Urothelium cell line (cell line): ENCODE results near the gene WDR64.

Experiments used
- DNase-seq: peaks from one replicate; pipeline ENCODE4 v3.0.0; 2011; ENCODE audit warnings: low spot score, mixed read lengths
- FAIRE-seq: peaks from 2 replicates; lab custom pipeline; 2011; peaks lifted over from hg19 to GRCh38; lab: Jason Lieb, UNC

WDR64 gene

DNA sequence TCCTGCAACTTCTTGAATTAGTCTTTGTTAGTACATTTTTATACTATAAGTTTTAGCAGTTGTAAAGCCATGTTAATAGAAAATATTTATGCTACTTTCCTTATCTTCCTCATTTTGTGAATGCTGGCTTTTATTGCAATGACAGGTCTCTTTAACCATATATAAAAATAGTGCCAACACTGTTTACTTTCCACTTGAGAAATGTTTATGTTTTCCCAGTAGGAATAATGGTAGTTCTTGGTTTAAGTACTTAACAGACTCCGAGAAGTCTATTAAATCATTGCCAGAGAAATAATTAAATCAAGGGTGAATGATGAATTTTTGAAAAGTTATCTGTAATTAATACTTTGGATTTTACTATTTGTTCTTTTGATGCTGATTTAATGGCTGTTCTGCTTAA is 21.6 kb upstream of the WDR64 start:
- DNase-seq: no peak

DNA sequence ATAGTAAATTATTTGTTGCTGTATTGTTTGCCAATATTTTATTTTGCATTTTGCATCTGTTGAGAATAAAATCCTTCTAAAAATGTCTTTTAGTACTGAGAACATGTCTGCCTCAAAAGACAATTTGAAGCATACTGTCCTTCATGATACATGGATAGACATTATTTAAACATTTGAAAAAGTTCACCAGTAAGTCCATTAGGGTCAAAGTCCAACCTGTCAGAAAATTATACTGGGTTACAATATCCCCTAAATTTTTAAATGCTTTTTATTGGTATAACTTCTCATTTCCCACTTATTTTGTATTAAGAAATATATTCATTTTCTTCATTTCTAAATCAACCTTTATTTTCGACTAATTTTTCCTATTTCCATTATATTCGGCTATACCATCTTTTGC is 21.2 kb upstream of the WDR64 start:
- FAIRE-seq (no peak), DNase-seq (no peak)

More for the DNA sequence above, 21.6 kb upstream of the WDR64 start:
- no peak for FAIRE-seq

DNA sequence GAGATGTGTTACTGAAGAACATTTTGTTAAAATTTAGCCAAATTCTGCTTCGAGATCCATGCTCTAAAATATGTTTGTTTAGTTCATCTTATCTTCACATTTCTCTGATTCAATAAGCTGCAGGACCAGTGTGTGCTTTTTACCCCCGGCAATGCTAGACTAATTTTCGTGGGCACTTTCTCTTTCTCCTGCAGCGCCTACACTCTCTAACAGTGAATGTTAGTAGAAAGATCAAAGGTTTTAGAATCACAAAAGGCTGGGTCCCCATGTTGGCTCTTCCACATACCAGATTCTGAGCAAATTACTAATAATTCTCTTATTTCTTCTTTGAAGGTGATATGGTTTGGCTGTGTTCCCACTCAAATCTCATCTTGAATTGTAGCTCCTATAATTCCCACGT is 20.4 kb upstream of the WDR64 start:
- FAIRE-seq (no peak), DNase-seq (no peak)

DNA sequence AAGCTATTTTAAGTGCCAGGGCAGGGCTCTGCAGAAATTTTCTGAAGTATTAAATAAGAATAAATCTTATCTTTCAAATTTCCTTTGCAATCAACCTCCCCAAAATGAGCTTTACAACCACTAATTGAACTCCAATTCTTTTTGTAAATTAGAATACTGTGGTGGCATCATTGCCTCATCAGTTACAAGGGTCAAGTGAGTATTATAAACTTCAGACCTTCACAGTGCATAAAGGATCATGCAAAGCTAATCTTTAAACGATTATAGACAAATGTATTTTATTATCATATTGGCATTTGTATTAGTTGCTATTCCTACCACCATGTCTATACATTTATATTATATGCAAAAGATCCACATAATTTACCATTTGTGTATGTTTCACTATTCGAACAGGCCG is 19.1 kb upstream of the WDR64 start:
- no peak for FAIRE-seq

DNA sequence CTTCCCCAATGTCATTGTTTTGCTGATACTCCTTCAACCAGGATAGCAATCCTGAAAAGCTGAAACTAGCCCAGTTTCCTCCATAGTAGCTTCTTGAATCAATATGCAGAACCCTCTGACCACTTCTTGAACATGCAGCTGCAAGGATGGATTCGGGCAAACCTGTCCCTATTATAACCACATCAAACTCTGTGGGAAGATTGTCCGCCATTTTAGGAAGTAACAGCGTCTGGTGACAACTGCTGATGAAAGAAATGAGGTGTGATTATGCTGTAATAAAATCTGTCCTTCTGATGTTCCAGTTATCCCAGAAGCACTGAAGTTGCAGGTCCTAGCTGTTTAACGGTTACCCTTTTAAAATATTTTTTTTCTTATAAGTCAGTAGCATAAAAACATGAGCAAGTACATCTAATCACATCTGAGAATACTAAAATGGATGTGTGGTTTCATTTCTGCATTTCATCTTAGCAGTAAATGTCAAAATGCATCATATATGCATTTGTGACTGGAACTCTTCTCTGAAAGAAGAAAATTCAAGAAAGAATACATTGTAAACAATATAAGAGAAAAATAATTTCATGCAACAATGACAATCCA is 16.4 kb upstream of the WDR64 start:
- DNase-seq (no peak), FAIRE-seq (no peak)

More for the DNA sequence above, 19.1 kb upstream of the WDR64 start:
- DNase-seq: no peak

DNA sequence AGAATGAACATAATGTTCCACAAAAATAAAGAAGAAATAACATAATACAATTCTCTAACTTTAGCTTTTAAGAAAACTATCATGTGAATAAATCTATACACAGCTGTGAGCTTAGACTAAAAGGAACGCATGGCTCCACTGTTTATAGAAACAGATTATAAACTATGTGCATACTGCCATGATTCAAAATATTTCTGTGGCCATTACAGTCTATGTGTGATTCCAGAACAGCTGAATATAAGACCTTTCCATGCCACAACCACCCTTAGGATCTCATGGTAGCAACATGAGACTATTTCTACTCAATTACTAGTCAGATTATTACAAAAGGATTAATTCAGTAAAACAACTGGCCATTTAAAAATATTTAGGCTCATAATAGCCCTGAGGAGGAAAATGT is 15.8 kb upstream of the WDR64 start:
- DNase-seq (no peak), FAIRE-seq (no peak)

DNA sequence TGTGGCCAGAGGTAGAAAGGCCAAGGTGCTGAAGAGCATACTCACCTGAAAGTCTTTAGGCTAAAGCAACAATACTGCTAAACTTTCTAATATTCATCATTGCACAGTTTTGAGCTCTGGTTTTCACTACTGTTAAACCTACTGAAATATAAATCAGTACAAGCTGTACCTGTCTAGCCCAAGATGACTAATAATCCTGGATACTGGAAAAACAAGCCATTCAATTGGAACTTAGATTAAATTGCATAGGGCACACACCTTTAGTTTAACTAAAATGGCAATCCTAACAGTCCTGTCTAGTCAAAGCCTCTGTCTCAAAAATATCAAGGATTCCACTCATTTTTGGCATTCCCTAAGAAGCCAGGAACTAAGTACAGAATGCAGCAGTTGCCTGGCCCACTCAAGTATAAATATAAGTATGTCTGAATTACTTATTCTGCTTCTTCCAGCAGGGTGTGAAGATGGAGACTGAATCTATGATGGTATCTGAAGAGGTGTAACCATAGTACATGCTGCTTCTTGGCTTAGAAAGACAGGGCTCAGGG is 15.0 kb upstream of the WDR64 start:
- DNase-seq (no peak), FAIRE-seq (no peak)

DNA sequence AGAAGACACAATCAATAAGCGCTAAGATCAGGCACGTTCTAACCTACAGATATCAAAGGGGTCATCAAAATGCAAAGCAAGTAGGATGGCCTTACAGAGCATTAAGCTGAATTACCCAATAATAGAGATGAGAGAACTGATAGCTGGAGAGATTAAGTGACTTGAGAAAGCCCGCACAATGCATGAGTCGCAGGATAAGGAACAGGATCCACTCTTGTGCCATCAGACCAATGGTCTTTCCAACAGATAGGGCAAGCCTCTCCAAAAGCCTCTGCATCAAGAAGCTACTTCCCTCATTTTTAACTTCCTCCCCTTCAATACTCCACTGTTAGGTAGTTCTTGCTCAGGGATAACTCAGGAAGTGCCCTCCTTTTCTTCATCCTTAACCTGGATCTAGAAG is 14.5 kb upstream of the WDR64 start:
- FAIRE-seq (no peak), DNase-seq (no peak)

DNA sequence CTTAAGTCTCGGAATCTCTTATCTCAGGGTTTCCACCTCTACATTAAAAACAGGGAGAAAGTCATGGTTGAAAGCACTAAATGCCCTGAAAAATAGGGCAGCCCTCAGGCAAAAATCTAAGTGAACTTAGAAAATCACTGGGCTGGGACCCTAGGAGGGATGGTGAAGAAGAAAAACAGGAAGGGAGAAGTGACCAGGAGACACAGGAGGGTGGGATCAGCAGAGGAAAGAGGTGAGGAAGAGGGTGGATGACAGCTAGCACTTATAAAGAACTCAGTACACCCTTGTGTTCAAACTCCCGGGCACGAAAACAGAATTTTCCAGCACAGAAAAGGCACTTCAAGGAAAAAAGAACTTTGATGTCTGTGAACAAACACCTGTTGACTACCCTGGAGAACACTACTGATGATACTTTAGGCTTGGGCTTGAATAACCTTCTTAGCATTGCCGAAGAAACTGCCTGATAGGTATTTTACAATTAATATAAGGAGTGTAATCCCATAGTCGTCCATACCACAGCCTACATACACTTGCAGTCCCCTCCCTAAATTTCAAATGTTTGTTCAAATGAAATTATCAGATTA is 13.9 kb upstream of the WDR64 start:
- DNase-seq (no peak), FAIRE-seq (no peak)

DNA sequence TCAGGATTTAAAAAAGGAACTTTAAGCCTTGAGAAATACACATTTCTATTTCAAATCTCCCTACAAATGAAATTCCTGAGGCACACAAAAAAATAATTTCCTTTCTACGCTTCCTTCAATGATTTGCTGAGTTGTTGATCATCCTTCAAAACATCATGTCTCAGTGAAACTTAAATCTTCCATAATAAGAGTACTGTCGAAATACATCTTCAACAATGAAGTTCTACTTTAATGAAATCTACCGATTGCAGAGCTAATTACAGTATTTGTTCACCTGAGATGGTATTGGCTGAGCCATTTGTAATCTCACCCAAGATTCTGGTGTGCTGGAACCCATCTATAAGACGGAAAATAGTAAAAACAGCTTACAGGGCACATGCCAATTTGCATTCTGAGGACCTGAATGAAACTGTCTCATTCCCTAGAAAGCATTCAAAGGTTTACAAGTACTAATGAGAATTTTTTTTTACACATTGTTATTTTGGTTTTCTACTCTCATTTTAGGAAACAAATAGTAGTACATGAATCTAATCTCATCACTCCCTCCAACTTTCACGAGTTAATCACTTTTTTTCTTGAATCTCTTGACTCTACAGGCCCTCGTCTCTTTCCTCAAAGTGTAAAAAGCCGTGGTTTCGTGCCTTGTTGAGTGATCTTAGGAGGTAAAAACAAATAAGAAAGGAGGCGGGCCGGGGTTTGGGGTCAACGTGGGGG is 13.0 kb upstream of the WDR64 start:
- no peak for FAIRE-seq

DNA sequence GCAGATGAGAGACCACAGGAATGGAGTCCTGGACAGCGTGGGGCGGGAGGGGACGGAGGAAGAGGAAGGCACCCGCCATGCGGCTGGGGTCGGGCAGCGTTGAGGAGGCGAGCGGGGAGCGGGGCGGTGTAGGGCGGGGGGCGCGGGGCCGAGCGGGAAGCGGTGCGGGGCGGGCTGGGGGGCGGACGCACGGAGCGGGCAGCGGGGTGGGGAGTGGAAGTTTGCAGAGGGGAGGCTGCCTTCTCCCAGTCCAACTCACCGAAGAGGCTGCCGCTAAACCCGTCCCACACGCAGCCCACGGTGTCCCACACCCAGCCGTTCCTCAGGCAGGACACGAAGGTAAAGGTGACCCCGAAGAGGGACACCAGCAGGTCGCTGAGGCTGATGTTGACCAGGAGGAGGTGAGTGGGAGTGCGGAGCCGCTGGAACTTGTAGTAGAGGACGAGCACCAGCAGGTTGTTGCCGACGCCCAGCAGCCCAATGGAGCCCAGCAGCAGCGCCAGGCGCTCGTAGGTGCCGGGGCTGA is 12.4 kb upstream of the WDR64 start:
- DNase-seq (peak; percentile 35), FAIRE-seq (no peak)

More for the DNA sequence above, 13.0 kb upstream of the WDR64 start:
- DNase-seq: no peak

DNA sequence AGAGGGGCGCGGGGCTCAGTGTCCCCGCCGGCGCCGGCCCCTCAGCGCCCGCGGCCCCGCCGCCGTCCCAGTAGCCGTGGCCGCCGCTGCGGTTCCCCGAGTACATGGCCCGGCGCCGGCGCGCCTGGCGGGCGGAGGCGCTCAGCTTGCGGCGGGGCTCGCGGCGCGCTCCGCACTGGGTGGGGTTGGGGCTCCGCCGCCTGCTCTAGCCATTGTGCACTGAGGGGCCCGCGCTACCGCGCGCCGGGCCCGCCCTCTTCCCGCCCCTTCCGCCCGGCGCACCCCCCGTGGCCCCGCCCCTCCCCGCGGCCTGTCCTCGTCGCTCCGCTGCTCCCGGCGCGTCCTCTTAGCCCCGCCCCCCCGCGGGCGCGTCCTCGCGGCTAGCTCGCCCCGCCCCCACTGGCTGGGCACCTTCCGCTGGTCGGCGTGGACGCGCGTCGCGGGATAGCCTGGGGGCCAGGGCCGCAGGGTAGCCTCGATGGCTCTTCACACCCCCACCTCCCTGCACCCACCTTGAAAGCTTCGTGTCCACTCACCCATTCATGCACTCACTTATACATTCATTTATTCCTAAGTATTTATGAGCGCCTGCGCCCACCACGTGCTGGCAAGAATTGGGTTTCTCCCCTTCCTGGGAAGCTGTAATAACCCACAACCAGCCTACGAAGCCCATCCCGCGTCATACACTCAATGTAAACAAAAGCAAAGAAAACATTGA is 11.8 kb upstream of the WDR64 start, which contains the start of the genes CHML and OPN3:
CHML (minus strand) TSS at position 221 of the 718 bp plus-strand sequence. CDS start 4,603 bp downstream, outside the sequence.
OPN3 (minus strand) TSS at position 221 of the 718 bp plus-strand sequence; CDS start at position 106, 115 bp downstream.
- FAIRE-seq (peak; percentile 88), DNase-seq (peak; percentile 97)

DNA sequence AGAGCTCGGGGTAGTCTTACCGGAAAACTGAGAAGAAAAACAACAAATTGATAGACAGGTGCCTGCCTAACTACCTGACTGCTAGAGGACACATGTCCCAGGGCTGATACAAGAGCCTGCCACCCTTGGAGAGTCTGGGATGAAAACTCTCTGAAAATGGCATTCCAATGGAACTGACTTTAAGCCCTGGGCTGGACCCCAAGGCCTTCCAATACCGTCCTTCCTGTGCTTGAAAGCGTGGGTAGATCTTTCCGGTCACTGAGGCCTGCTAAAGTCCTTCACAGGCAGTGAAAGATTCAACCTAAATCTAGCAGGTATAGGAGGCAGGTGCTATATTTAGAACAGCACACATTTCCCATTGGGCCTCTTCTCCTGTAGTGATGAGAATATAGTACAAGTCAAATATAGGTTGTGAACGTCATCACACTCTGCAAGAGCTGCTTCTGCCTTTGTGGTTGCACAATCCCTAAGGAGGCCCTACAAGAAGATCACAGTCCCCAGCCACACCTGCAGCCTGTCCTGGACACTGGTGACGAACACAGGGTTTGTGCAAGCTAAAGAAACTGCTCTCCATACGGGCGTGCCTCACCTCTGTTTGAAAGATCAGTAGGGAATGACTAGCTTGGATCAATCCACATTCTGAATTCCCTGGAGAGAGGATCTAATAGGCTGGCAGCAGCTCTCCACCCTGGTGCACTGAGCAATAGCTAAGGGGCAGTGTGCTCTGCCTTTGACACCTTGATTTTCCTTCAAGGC is 11.0 kb upstream of the WDR64 start:
- FAIRE-seq: no peak
- DNase-seq: peak; percentile 20

DNA sequence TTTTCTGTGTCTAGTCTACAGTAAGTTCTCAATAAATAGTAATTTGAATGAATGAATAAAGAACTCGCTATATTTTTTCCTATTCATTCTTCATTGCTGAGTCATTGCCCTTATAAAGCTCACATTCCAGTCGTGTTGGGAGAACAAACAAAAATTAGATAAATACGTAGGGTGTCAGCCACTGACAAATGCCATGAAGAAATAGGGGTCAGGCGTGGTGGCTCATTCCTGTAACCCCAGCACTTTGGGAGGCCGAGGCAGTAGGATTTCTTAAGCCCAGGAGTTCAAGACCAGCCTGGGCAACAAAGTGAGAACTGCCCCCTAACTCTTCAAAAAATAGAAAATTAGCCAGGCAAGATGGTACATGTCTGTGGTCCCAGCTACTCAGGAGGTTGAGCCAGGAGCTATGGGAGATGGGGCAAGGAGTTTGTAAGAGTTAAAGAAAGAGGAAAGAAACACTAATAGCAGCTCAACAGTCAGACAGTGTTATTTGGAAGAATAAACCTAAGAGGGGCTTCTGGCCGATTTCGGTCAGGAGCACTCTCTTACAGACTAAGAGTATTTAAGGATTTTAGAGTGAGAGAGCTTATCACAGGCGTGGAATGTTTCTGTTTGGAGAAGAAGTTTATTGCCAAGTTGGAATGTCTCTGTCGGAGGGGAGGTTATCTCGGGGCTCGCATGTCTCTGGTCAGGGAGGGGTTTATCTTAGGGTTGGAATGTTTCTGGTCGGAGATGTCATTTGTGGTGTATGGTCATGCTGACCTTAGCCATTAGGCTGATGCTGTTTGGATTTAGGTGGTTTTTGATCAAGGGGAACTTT is 10.1 kb upstream of the WDR64 start:
- DNase-seq (peak; percentile 54), FAIRE-seq (no peak)

DNA sequence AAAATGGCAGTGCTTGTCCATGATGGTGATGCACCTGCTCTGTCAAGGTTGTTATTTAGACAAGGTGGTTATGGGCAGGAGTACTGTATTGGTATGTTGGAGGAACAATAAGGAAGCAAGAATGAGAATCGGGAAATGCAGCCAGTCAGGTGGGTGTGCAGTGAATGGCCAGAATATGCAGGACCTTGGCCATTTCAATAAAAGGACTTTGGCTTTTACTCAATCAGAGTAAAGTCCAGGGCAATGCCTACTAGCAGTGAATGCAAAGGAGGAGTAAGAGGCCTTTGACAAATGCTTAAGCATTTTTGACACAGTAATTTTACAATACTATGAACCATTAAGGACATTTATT is 9.5 kb upstream of the WDR64 start:
- FAIRE-seq (no peak), DNase-seq (no peak)

DNA sequence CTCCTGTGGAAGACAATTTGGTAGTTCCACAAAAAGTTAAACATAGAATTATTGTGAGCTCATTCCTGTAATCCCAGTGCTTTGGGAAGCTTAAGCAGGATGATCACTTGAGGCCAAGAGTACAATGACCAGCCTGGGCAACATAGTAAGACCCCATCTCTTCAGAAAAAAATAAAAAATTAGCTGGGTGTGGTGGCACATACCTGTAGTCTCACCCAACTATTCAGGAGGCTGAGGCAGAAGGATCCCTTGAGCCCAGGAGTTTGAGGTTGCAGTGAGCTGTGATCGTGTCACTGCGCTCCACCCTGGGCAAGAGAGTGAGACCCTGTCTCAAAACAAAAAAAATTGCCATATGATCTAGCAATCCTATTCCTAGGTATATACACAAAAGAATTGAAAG is 7.8 kb upstream of the WDR64 start:
- FAIRE-seq: no peak
- no peak for DNase-seq

DNA sequence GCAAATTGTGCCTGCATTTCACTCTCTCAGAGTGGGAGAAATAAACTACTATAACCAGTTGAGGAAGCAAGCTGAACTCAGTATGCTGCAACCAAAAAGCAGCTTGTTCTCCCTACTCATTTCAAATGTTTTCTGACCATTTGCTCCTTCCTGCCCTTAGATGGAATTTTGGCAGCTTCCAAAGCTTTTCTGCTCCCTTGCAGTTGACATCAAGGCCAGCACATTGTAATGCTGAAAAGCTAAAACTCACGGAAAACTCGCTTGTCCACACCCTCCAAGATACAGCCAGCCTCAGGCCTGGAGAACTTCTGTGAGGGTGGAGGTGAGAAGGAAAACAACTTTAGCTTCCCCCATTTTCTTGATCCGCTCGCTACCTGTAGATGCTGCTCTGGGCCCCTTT is 6.9 kb upstream of the WDR64 start:
- FAIRE-seq (no peak), DNase-seq (no peak)

DNA sequence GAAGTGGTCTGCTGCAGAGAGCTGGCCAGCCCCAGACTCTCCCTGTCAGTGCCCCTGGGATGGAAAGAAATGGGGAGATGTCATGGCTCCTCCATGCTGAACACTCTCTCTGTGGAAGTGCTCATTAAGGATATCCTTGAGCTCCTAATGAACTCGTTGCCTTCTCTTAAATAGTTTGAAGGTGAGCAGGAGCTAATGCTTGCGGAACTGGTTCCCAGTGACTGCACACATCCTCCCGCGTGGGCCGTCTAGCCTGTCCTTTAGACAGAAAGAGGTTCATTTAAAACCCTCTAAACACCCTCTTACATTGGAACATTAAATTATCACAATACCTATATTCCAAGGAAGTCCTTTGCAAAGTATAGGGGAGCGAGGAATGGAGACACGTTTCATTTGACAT is 5.9 kb upstream of the WDR64 start:
- no peak for FAIRE-seq
- no peak for DNase-seq

DNA sequence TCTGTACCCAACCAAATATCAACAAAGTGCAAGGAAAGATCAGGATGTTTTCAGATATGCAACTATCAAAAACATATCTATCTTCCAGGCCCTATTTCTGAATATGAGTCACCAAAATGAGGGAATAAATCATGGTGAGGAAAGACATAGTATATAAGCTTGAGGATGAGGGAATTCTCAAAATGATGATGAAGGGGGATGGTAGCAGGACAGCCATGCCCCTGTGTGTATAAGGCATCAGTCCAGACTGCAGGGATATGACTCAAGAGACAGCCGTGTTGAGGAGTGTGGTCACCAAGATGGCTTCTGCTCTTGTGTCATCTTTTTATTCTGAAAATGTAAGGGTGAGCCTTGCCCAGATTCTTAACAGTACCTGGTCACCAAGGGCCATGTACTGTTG is 4.4 kb upstream of the WDR64 start:
- peak; percentile 48 for DNase-seq
- FAIRE-seq: no peak
